ENCODE results near the gene ARHGEF11.

The ARHGEF11 gene

DNA sequence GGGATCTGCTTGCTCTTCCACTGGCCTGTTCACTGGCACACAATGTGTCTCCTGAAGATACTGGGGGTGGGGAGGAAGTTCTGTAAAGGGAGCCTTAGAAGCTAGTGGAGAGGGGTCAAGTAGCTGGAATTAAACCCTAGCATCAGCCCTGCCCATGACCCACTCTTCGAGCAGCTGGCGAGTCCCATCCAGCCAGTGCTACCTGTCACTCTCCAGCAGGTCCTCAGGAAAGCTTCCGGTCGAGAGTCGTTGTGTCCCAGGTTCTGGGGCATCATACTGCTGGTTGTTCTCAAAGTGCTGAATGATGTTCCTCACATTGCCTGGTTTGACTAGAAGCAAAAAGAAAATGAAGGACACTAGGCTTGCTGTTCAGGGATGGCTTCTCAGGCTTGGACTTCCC is 94.2 kb downstream of the ARHGEF11 start:
- no peak for DNase-seq (ENCODE audit: low read depth in 1 of 2, low spot score in 1 of 2)

GRCh38 chr1:156949127-156949526 is 96.4 kb downstream of the ARHGEF11 start:
- DNase-seq (ENCODE audit: low read depth in 1 of 2, low spot score in 1 of 2), result no peak

DNA sequence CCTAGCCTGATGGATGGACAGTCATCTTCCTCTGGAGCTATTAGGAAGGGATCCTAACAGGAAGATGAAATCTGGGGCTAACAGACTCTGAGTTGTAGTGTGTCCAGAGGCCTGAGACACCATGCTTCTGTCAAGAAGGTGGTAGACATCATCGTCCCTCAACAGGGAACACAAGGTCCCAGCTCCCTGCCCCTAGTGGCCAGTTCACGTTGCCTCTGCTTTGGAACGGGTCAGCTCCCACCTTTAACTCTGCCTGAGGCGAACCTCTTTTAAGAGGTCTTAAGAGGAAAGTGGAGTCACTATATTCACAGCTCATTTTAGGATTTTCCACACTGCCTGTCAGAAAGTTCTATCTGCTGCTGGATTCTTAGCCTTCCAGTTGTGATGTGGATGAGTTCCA is 96.8 kb downstream of the ARHGEF11 start:
- DNase-seq (ENCODE audit: low read depth in 1 of 2, low spot score in 1 of 2), result no peak

DNA sequence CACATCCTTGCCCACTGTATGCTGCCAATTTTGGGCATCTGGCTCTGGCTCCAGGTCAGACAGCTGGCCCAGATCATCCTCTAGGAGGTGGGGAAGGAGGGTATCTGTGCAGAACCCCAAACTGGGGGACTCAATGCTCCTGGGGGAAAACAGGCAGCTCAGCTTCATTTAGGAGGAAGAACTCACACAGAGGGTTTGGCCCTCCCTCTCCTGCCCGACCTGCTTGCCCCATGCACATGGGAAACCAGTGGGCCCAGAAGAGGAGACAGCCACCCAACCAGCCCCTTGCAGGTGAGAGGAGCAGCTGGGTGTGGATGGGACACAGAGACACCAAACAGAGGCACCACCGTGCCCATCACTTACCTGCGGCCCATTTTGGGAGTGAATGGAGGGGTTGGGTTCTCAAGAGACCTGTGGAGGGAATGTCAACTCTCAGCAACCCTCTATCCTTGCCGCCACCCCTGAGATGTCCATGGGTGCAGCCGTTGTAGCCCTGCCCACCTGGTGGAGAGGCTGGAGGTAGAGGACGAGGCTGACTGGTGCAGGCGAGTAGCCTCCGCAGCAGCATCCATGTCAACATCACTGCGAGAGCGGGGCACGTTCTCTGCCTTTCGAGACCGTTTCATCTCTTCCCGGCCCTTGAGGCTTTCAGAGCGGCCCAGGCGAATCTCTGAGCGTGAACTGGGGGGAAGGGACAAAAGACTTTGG is 97.6 kb downstream of the ARHGEF11 start:
- DNase-seq (ENCODE audit: low read depth in 1 of 2, low spot score in 1 of 2), result no peak

GRCh38 chr1:156947127-156947526 is 98.4 kb downstream of the ARHGEF11 start:
- DNase-seq (ENCODE audit: low read depth in 1 of 2, low spot score in 1 of 2), result no peak

GRCh38 chr1:156945881-156946661 is 99.5 kb downstream of the ARHGEF11 start:
- DNase-seq (ENCODE audit: low read depth in 1 of 2, low spot score in 1 of 2), result no peak

GRCh38 chr1:156944848-156945247 is 100.7 kb downstream of the ARHGEF11 start:
- no peak for DNase-seq (ENCODE audit: low read depth in 1 of 2, low spot score in 1 of 2)

DNA sequence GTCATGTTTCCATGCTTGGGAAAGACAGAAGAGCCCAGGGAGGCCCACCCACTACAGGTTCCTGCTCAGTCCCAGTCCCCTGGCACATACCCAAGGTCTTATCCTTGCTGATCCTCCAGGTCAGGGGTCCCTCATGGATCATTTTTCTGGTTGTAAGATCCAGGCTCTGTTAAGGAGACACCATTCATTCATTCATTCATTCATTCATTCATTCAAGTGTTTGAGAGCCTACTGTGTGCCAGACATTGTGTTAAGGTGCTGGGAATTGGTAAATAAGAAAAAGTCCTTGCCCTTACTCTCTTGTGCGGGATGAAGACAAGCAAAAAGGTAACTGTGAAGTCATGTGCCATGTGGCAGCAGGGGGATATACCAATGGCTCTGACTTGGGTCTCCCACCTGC is 101.3 kb downstream of the ARHGEF11 start:
- no peak for DNase-seq (ENCODE audit: low read depth in 1 of 2, low spot score in 1 of 2)

- DNase-seq (ENCODE audit: low read depth in 1 of 2, low spot score in 1 of 2), result no peak
Measured at GRCh38 chr1:156943756-156944155, 101.8 kb downstream of the ARHGEF11 start.

DNA sequence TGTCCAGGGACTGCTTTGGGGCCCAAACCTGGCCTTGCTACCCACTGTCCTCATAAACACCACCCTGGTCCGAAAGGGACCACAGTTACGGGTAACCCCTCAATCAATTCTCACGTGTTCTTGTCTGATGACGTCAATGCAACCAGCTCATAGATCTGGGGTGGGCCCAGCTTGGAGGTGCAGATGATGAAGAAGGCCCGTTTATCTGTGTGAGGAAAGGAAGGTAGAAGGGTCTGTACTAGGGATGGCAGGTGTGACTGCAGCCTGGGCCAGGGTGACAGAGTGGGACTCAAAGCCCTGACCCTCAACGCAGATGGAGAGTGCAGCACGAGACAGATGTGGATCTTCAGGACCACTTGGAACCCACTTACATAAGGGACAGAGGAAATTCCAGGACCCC is 103.0 kb downstream of the ARHGEF11 start:
- DNase-seq (ENCODE audit: low read depth in 1 of 2, low spot score in 1 of 2), result no peak

DNA sequence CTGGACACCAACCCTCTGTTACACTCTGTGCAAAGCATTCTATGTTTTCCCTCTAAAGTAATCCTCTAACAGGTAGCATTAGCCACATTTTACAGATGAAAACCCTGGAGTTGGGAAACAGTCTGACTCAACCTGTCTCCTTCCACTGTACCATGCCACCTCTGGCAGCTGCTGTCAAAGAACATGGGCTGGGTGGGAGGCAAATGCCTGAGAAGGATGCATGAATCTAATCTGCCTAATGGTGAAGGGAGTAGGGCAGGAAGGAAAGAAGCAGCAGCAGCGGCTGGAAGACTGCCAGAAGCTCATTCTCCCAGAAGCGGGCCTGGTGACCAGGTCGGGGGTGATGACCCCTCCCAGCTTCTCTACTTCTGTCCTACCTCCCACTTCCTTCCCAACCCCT is 103.4 kb downstream of the ARHGEF11 start:
- DNase-seq (ENCODE audit: low read depth in 1 of 2, low spot score in 1 of 2), result no peak

DNA sequence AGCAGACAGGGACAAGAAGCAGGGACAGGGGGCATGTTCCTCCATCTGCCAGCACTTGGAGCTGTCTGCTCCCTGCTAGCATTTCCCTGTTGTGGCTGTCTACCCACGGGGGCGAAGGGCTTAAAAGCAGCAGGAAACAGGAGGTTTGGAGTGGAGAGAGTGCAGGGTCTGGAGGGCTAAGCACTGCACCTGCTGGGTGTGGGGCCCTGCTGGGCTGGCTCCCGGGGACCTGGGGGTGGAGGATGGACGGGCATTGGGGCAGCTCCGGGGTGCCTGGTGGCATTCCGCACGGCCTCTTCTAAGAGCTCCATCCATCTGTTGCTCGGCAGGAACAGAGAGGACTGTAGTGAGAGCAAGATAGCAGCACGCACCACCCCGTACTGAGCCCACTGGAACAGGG is 103.9 kb downstream of the ARHGEF11 start:
- DNase-seq (ENCODE audit: low read depth in 1 of 2, low spot score in 1 of 2), result no peak

DNA sequence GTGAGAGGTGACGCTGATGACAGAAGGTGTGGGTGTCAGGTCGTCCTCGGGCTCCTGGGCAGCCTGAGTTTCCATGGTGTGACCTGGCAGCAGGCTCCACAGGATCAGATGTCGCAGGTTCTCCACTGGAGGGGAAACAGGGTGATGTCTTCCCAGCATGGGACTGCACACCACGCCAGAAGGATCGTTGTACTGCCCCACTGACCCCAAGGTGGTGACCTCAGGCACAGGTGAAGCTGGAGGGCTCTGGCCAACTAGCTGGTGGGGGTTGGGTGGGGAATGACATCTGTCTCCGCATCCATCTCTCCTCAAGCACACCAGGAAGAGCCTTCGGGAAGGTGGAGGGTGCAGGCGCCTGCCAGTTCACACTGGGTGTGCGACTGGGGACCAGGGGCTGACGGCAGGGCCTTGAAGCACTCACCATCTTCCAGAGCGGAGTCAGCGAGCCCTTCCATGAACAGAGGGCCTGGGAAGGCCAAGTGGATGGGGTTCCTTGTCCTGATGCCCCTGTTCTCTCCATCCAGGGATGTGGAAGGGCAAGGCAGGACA is 105.7 kb downstream of the ARHGEF11 start:
- DNase-seq (ENCODE audit: low read depth in 1 of 2, low spot score in 1 of 2), result no peak

DNA sequence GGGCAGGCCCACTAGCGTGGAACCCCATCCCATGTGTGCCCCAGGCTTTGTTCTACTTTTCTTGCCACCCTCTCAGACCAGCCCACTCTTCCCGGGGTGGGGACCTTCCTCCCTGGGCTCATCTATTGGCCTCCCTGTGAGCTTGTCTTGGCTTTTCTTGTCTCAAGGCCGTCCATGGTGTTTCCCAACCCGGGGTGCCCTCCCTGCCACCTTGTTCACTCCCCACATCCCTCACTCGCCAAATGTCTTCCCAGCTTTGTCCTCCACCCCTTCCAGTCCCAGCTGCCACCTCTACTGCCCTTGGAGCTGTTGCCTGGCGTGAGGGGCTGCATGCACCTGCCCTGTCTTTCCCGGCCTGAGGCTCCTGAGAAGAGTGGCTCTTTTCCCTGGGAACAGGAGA is 106.7 kb downstream of the ARHGEF11 start:
- no peak for DNase-seq (ENCODE audit: low read depth in 1 of 2, low spot score in 1 of 2)

GRCh38 chr1:156937883-156938282 is 107.7 kb downstream of the ARHGEF11 start:
- DNase-seq (ENCODE audit: low read depth in 1 of 2, low spot score in 1 of 2), result no peak

- DNase-seq (ENCODE audit: low read depth in 1 of 2, low spot score in 1 of 2), result no peak
Measured at GRCh38 chr1:156936721-156937220, 108.8 kb downstream of the ARHGEF11 start.

- DNase-seq (ENCODE audit: low read depth in 1 of 2, low spot score in 1 of 2), result no peak
Measured at GRCh38 chr1:156936191-156936590, 109.4 kb downstream of the ARHGEF11 start.

- no peak for DNase-seq (ENCODE audit: low read depth in 1 of 2, low spot score in 1 of 2)
Measured at GRCh38 chr1:156935505-156936128, 109.9 kb downstream of the ARHGEF11 start.

DNA sequence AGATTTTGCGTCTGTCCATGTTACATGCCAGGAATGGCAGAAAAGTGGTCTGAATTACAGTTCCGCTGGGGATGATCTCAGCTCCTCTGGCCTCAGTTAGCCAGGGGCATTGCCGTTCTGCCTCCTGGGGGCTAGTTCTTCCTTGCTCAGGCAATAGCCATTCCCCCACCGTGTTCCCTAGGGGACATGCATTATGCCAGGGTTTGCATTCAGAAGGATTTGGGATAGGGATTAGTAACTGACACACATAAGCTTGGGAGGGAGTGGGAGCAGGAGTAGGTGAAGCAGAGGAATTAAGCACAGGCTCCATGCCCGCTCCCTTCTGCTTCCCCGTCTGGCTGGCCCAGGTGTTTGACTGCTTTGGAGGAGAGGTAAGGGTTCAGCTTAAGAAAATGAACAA is 112.4 kb downstream of the ARHGEF11 start:
- DNase-seq (ENCODE audit: low read depth in 1 of 2, low spot score in 1 of 2), result no peak

GRCh38 chr1:156931974-156932710 is 113.4 kb downstream of the ARHGEF11 start:
- DNase-seq (ENCODE audit: low read depth in 1 of 2, low spot score in 1 of 2), result no peak
